IMR-90 (cell line): ENCODE results near the gene MTFR2. TPM values are rescaled to one million over a fixed set of nuclear protein-coding genes. Genes with fewer than 3 reads are reported as not detected.
A peak's percentile ranks its signal among the peaks of the same experiment; 100 is the strongest.

ENCODE experiments used
- ATAC-seq: fragments of 200-7000 bp; cut with Tn5 transposase; 2 replicates; pipeline ENCODE4 v1.9.1; 2020; ENCODE audit warnings: low read depth, mild to moderate bottlenecking, moderate library complexity
- BruUV-seq: library from RNA; stranded (reverse); fragments of 400-500 nt; replicated peaks from 2 replicates; lab custom pipeline; 2021; lab: Mats Ljungman, UMichigan
- CTCF ChIA-PET: fragments of 300-600 bp; formaldehyde crosslinking; extraction: SDS; loops from one replicate; lab custom pipeline; 2021; ENCODE audit warnings: antibody characterized with exemption; lab: Yijun Ruan, JAX
- POLR2A ChIA-PET: fragments of 300-600 bp; sonication (Branson Sonifier 250); formaldehyde crosslinking; loops from one replicate; lab custom pipeline; 2022; ENCODE audit warnings: antibody characterized with exemption; ENCODE audit not compliant: unreplicated experiment; lab: Charles Lee
- DNase-seq: peaks from one replicate; pipeline ENCODE4 v3.0.0; 2013
- H2AFZ ChIP-seq: replicated peaks from 2 replicates; pipeline ENCODE3; 2013; ENCODE audit warnings: low read length, mild to moderate bottlenecking; ENCODE audit not compliant: poor library complexity
- H2AK5ac ChIP-seq: 2 replicates; pipeline ENCODE4 v1.6.1; 2013; ENCODE audit warnings: low read depth, low read length, inconsistent platforms
- H2AK9ac ChIP-seq: replicated peaks from 2 replicates; pipeline ENCODE3; 2013; ENCODE audit warnings: mild to moderate bottlenecking, low read depth, low read length, moderate library complexity; ENCODE audit not compliant: poor library complexity
- H2BK120ac ChIP-seq: 2 replicates; pipeline ENCODE4 v1.6.1; 2013; ENCODE audit warnings: low read depth, low read length, inconsistent platforms
- H2BK15ac ChIP-seq: 3 replicates; pipeline ENCODE4 v1.6.1; 2013; ENCODE audit warnings: low read depth, low read length, inconsistent platforms
- H2BK20ac ChIP-seq: 2 replicates; pipeline ENCODE4 v1.6.1; 2013; ENCODE audit warnings: low read depth, mild to moderate bottlenecking, inconsistent platforms, low read length, moderate library complexity
- H2BK5ac ChIP-seq: 2 replicates; pipeline ENCODE4 v1.6.1; 2013; ENCODE audit warnings: mild to moderate bottlenecking, low read depth, low read length, inconsistent platforms; ENCODE audit not compliant: poor library complexity, severe bottlenecking
- H3K14ac ChIP-seq: replicated peaks from 2 replicates; pipeline ENCODE4 v1.6.1; 2013; ENCODE audit warnings: low read depth, low read length, inconsistent platforms
- H3K18ac ChIP-seq: 2 replicates; pipeline ENCODE4 v1.6.1; 2013; ENCODE audit warnings: low read depth, low read length, control low read depth
- H3K23ac ChIP-seq: 2 replicates; pipeline ENCODE4 v1.6.1; 2013; ENCODE audit warnings: low read depth, low read length, inconsistent platforms
- H3K27ac ChIP-seq: 2 replicates; pipeline ENCODE4 v1.5.1; 2013; ENCODE audit warnings: mild to moderate bottlenecking, control low read depth, low read length; ENCODE audit not compliant: insufficient read depth
- H3K27me3 ChIP-seq: 2 replicates; pipeline ENCODE4 v1.6.1; 2013; ENCODE audit warnings: low read length; ENCODE audit not compliant: control insufficient read depth, insufficient read depth
- H3K36me3 ChIP-seq: 2 replicates; pipeline ENCODE4 v1.6.1; 2013; ENCODE audit warnings: low read length, mixed read lengths; ENCODE audit not compliant: control insufficient read depth, insufficient read depth
- H3K4ac ChIP-seq: 2 replicates; pipeline ENCODE4 v1.6.1; 2013; ENCODE audit warnings: low read depth, low read length, inconsistent platforms
- H3K4me1 ChIP-seq: 2 replicates; pipeline ENCODE4 v1.6.1; 2013; ENCODE audit warnings: low read length, mixed read lengths; ENCODE audit not compliant: control insufficient read depth, insufficient read depth
- H3K4me2 ChIP-seq: 2 replicates; pipeline ENCODE4 v1.6.1; 2013; ENCODE audit warnings: low read depth, mild to moderate bottlenecking, control low read depth, low read length, moderate library complexity
- H3K4me3 ChIP-seq: 2 replicates; pipeline ENCODE4 v1.5.1; 2013; ENCODE audit warnings: low read depth, mild to moderate bottlenecking, control low read depth, low read length, moderate library complexity; ENCODE audit not compliant: insufficient read depth
- H3K56ac ChIP-seq: 2 replicates; pipeline ENCODE4 v1.6.1; 2013; ENCODE audit warnings: low read length, inconsistent platforms; ENCODE audit not compliant: insufficient read depth; ENCODE audit errors: extremely low read depth
- H3K79me1 ChIP-seq, 2 experiments: 2 replicates each; pipeline ENCODE4 v1.6.1; 2013; ENCODE audit warnings: low read length in 2 of 2, inconsistent platforms in 1 of 2, low read depth in 1 of 2
- H3K9ac ChIP-seq: 2 replicates; pipeline ENCODE4 v1.6.1; 2013; ENCODE audit warnings: low read depth, low read length, control low read depth
- H3K9me1 ChIP-seq: 2 replicates; pipeline ENCODE4 v1.6.1; 2013; ENCODE audit warnings: low read length, inconsistent platforms; ENCODE audit not compliant: insufficient read depth
- H3K9me3 ChIP-seq: 2 replicates; pipeline ENCODE4 v1.6.1; 2013; ENCODE audit warnings: low read length; ENCODE audit not compliant: control insufficient read depth, insufficient read depth
- H4K20me1 ChIP-seq: 2 replicates; pipeline ENCODE4 v1.6.1; 2013; ENCODE audit warnings: low read length, inconsistent platforms; ENCODE audit not compliant: insufficient read depth
- H4K5ac ChIP-seq: 2 replicates; pipeline ENCODE4 v1.6.1; 2013; ENCODE audit warnings: mild to moderate bottlenecking, low read depth, low read length, control low read depth
- H4K8ac ChIP-seq, 2 experiments: 2 replicates each; pipeline ENCODE4 v1.6.1; 2013; ENCODE audit warnings: low read depth in 2 of 2, low read length in 2 of 2, control low read depth in 1 of 2, inconsistent platforms in 1 of 2
- H4K91ac ChIP-seq: 2 replicates; pipeline ENCODE4 v1.6.1; 2013; ENCODE audit warnings: low read depth, low read length, inconsistent platforms; ENCODE audit not compliant: insufficient read depth
- CEBPB ChIP-seq: IDR thresholded peaks from 2 replicates; pipeline ENCODE4 v1.6.1; 2012; ENCODE audit warnings: low read depth, low read length, improper control_type of control experiment
- RCOR1 ChIP-seq: IDR thresholded peaks from 2 replicates; pipeline ENCODE4 v1.6.1; 2012; ENCODE audit warnings: mild to moderate bottlenecking, low read length, improper control_type of control experiment; ENCODE audit not compliant: insufficient replicate concordance
- WGBS, 2 experiments: methylation state at CpG; one replicate each; pipeline versions ENCODE4 v1.1.5 to v1.1.7; 2013; ENCODE audit warnings: missing lambda C conversion rate in 2 of 2; ENCODE audit not compliant: insufficient read length in 1 of 2; ENCODE audit errors: extremely low coverage in 2 of 2; 5-methylcytosine and 5-hydroxymethylcytosine counted together
- dilution Hi-C: fragments of 300-500 bp; cut with HindIII; formaldehyde crosslinking; loops from one replicate; pipeline ENCODE4 v1.14.3; 2018; ENCODE audit warnings: low sequenced_read_pairs; ENCODE audit not compliant: unreplicated experiment
- in situ Hi-C: fragments of 300-500 bp; cut with MboI; formaldehyde crosslinking; loops from 3 replicates; pipeline ENCODE4 v1.14.3; 2019; ENCODE audit warnings: low sequenced_read_pairs, inconsistent platforms, mixed read lengths
- intact Hi-C: fragments of 100-400 bp; cut with micrococcal nuclease; formaldehyde crosslinking; loops from 2 replicates; pipeline ENCODE4 v1.10.0; 2022
- polyA plus RNA-seq, 3 experiments: library from polyadenylated mRNA; depleted of rRNA; stranded (reverse); fragments of >200 nt; gene quantifications; 2 replicates each; pipeline ENCODE4 v1.2.3, GENCODE V29; 2012; ENCODE audit warnings: low replicate concordance in 1 of 3
- total RNA-seq: library from RNA; depleted of rRNA; stranded (reverse); fragments of >200 nt; gene quantifications from 2 replicates; pipeline ENCODE4 v1.2.3, GENCODE V29; 2012

MTFR2 gene
- total and polyA plus RNA-seq, 2 of the 4 experiments (the other 2 are of a cell fraction): 0.72 to 7.2 TPM

DNA sequence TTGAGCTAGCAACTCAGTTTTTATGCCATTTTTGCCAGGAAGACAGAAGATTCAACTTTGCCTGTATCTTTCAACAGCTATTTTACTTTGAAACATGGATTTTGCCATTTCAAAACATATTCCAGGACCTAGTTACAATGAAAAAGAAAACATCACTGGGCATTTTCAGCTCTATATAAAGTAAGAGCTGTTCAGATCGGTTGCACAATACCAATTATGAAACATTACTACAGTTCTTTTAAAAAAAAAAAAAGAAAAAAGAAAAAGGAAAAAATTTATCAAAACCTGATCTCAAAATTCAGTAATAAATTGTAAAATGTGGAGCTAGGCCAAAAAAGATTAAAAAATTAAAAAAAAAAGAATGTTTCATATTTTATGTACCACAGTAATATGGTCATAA lies 24.0 kb upstream of the MTFR2 start:
- H2BK20ac ChIP-seq: no peak overlapping the region
- no peak overlapping the region for H3K4me3 ChIP-seq
- no peak overlapping the region for H3K4me2 ChIP-seq
- no peaks in the 10 kb centered on the region for H3K27me3 ChIP-seq
- dilution Hi-C loops (no loop called here), intact Hi-C loops (no loop called here), in situ Hi-C loops (no loop called here)
- CTCF ChIA-PET: interaction anchor here (0.6 kb wide), 1 partner anchor 56 kb away, joined by 5 read pairs; no protein-coding TSS in a partner anchor
- H3K4ac ChIP-seq: no peak overlapping the region
- H4K20me1 ChIP-seq: peaks cover 9% of the 10 kb centered on the region; the same call in 1 of the 2 replicates
- POLR2A ChIA-PET: no interaction called here
- no TSS peak for BruUV-seq
- H3K9ac ChIP-seq: no peak overlapping the region
- H3K9me1 ChIP-seq: no peaks in the 10 kb centered on the region
- peak overlapping the region; percentile 30 for H2BK5ac ChIP-seq
- no peak overlapping the region for H3K18ac ChIP-seq
- WGBS, 2 experiments: no CpG with 5 or more reads among the region's 1 CpG
- no peak overlapping the region for H3K14ac ChIP-seq
- H2BK120ac ChIP-seq: no peak overlapping the region
- no peak for DNase-seq
- no peaks in the 10 kb centered on the region for H3K9me3 ChIP-seq
- no peak overlapping the region for H4K91ac ChIP-seq
- H3K79me1 ChIP-seq: peaks cover 15 to 22% of the 10 kb centered on the region in 2 experiments
- H3K27ac ChIP-seq: no peak overlapping the region
- no peak overlapping the region for H2BK15ac ChIP-seq
- peaks cover 29% of the 10 kb centered on the region for H3K36me3 ChIP-seq
- H2AK9ac ChIP-seq: no peak overlapping the region
- no peak overlapping the region for H3K56ac ChIP-seq
- no peak overlapping the region for H4K5ac ChIP-seq
- no peaks in the 10 kb centered on the region for H3K4me1 ChIP-seq
- H3K23ac ChIP-seq: no peak overlapping the region
- no peak for ATAC-seq
- no peak overlapping the region for H2AK5ac ChIP-seq
- TF ChIP-seq CEBPB (peak; percentile 59), RCOR1 (no peak)
- H4K8ac ChIP-seq: no peak overlapping the region
- no peak overlapping the region for H2AFZ ChIP-seq
